ENCODE data around the gene ITGB6. TPM values are rescaled to one million over a fixed set of nuclear protein-coding genes. Genes with fewer than 3 reads are reported as not detected.

ITGB6 gene
- total RNA-seq, 1 experiment from 2014 or later: 84.8 TPM

DNA sequence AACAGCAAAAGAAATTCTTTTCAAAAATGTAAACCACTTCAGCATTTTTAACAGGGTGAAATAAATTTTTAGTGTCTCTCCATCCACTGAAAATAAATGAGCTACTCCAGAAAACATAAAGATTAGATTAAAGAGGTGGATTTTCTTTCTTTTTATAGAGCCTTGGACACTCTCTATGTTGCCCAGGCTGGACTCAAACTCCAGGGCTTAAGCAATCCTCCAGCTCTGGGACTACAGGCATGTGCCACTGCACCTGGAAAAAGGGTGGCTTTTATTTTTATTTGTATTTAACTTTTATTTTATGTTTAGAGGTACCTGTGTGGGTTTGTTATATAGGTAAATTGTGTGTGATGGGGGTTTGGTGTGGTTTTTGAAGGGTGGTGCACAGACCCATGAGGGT lies 19.9 kb downstream of the ITGB6 start:
- BruUV-seq (replicated peaks): no TSS peak
- peaks cover 3% of the 10 kb centered on the region for H3K9me3 Mint-ChIP-seq (ENCODE audit: low read depth, unreplicated experiment)
- intact Hi-C loops (cut with micrococcal nuclease; ENCODE audit: unreplicated experiment): no loop called here
- no peak for DNase-seq
- peaks cover 25% of the 10 kb centered on the region for H3K36me3 Mint-ChIP-seq (ENCODE audit: insufficient read depth, unreplicated experiment)
- TF ChIP-seq, protein P1, sequence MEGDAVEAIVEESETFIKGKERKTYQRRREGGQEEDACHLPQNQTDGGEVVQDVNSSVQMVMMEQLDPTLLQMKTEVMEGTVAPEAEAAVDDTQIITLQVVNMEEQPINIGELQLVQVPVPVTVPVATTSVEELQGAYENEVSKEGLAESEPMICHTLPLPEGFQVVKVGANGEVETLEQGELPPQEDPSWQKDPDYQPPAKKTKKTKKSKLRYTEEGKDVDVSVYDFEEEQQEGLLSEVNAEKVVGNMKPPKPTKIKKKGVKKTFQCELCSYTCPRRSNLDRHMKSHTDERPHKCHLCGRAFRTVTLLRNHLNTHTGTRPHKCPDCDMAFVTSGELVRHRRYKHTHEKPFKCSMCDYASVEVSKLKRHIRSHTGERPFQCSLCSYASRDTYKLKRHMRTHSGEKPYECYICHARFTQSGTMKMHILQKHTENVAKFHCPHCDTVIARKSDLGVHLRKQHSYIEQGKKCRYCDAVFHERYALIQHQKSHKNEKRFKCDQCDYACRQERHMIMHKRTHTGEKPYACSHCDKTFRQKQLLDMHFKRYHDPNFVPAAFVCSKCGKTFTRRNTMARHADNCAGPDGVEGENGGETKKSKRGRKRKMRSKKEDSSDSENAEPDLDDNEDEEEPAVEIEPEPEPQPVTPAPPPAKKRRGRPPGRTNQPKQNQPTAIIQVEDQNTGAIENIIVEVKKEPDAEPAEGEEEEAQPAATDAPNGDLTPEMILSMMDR (IDR thresholded peaks at IDR 0.05; ENCODE audit: unreplicated experiment): no peak
- no peaks in the 10 kb centered on the region for H3K27me3 Mint-ChIP-seq (ENCODE audit: unreplicated experiment)
- H3K27ac Mint-ChIP-seq (ENCODE audit: unreplicated experiment): no peak overlapping the region
- peaks cover 37% of the 10 kb centered on the region for H3K4me1 Mint-ChIP-seq (ENCODE audit: low read depth, unreplicated experiment)
- CTCF ChIA-PET: interaction anchor here (0.7 to 0.9 kb wide), 2 partner anchors 16 to 255 kb away, joined by 3 to 5 read pairs; no protein-coding TSS in a partner anchor
- H3K4me3 Mint-ChIP-seq (ENCODE audit: low read depth, unreplicated experiment): no peak overlapping the region

DNA sequence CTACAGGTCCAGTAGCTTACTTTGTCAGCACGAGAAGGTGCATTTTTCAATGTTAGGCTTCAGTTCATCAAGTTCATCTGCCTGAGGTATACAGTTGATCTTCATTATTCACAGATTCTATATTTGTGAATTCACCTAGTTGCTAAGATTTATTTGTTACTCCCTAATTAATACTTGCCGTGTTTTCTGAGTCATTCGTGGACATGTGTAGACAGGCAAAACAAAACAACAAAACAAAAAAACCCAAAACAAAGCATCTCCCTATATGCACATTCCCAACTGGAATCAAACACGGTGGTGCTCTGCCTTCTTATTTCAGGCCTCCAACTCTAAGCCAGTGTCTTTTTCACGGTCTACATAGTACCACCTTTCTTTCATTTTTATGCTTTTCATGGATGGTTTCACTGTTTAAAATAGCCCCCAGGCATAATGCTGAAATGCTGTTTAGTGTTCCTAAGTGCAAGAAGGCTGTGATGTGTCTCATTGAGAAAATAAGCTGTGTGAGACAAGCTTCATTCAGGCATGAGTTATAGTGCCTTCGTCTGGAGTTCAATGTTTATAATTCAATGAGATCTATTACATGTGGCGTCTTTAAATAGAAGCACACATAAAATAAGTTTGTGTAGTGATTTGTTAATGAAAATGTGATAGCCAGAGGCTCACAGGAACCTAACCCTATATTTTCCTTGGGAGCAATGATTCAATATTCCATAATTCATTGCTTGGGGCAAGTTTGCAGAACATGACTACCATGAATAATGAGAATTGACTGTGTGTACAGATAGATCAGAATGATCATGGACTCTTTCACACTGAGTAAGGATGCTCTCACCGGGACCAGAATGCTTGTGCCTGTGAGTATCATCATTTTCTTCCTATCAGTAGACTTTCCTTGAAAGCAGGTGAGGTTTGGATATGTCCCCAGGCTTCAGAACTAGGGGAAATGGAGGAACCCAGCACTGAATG lies 24.6 kb downstream of the ITGB6 start:
- Mint-ChIP-seq H3K27me3 (ENCODE audit: unreplicated experiment) (no peaks in the 10 kb centered on the region), H3K36me3 (ENCODE audit: insufficient read depth, unreplicated experiment) (peaks cover 37% of the 10 kb centered on the region), H3K4me3 (ENCODE audit: low read depth, unreplicated experiment) (no peak overlapping the region), H3K9me3 (ENCODE audit: low read depth, unreplicated experiment) (no peaks in the 10 kb centered on the region), H3K27ac (ENCODE audit: unreplicated experiment) (no peak overlapping the region), H3K4me1 (ENCODE audit: low read depth, unreplicated experiment) (peaks cover 3% of the 10 kb centered on the region)
- no peak for DNase-seq
- TF ChIP-seq, protein P1 (IDR thresholded peaks at IDR 0.05; ENCODE audit: unreplicated experiment): no peak
- intact Hi-C loops (cut with micrococcal nuclease; ENCODE audit: unreplicated experiment): no loop called here
- BruUV-seq (replicated peaks): no TSS peak
- CTCF ChIA-PET: no interaction called here

DNA sequence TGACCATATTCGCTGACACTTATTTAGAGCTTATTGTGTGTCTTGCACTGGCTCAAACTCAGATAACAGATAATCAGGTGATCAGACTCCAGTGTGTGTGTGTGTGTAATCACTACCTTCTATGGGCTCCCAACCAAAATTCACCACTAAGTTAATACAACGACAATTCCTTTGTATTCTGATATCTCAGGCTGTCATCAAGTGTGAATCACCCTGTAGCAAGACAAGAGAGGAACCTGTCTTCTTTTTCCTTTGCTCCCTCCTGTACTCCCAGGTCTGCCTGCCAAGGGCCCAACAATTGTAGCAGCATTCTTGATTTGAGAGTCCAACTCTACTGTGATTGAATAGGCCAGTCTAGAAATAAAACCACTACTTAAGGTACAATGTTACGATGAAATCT lies 25.8 kb downstream of the ITGB6 start:
- CTCF ChIA-PET: no interaction called here
- H3K36me3 Mint-ChIP-seq (ENCODE audit: insufficient read depth, unreplicated experiment): peaks cover 36% of the 10 kb centered on the region
- peaks cover 14% of the 10 kb centered on the region for H3K4me1 Mint-ChIP-seq (ENCODE audit: low read depth, unreplicated experiment)
- BruUV-seq (replicated peaks): no TSS peak
- H3K9me3 Mint-ChIP-seq (ENCODE audit: low read depth, unreplicated experiment): no peaks in the 10 kb centered on the region
- TF ChIP-seq, protein P1 (IDR thresholded peaks at IDR 0.05; ENCODE audit: unreplicated experiment): no peak
- DNase-seq: no peak
- no peaks in the 10 kb centered on the region for H3K27me3 Mint-ChIP-seq (ENCODE audit: unreplicated experiment)
- no peak overlapping the region for H3K27ac Mint-ChIP-seq (ENCODE audit: unreplicated experiment)
- no peak overlapping the region for H3K4me3 Mint-ChIP-seq (ENCODE audit: low read depth, unreplicated experiment)
- intact Hi-C loops (cut with micrococcal nuclease; ENCODE audit: unreplicated experiment): no loop called here

DNA sequence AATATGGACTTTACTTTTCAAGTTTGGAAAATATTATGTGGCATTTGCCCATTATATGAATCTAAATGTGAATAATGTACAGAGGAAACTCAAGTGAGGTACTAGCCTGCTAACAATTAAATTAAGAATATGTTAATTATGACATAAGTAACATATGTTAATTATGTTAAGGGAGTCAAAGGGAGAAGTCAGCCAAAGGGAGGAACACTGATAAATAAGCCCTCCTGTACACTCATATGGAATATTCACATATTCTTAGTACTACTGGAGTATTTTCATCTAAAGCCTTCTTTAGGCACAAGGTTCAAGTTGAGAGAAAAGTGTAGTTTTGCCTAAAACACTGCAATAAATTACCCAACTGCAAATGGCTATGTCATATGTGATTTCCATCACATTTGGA lies 30.1 kb downstream of the ITGB6 start:
- no peaks in the 10 kb centered on the region for H3K27me3 Mint-ChIP-seq (ENCODE audit: unreplicated experiment)
- no peaks in the 10 kb centered on the region for H3K9me3 Mint-ChIP-seq (ENCODE audit: low read depth, unreplicated experiment)
- no peak for DNase-seq
- peaks cover 38% of the 10 kb centered on the region for H3K4me1 Mint-ChIP-seq (ENCODE audit: low read depth, unreplicated experiment)
- no peak overlapping the region for H3K4me3 Mint-ChIP-seq (ENCODE audit: low read depth, unreplicated experiment)
- CTCF ChIA-PET: no interaction called here
- H3K36me3 Mint-ChIP-seq (ENCODE audit: insufficient read depth, unreplicated experiment): peaks cover 60% of the 10 kb centered on the region
- H3K27ac Mint-ChIP-seq (ENCODE audit: unreplicated experiment): no peak overlapping the region
- no TSS peak for BruUV-seq (replicated peaks)
- intact Hi-C loops (cut with micrococcal nuclease; ENCODE audit: unreplicated experiment): no loop called here
- TF ChIP-seq, protein P1 (IDR thresholded peaks at IDR 0.05; ENCODE audit: unreplicated experiment): no peak

Measured in Calu3 (cell line).